DND-41 (cell line): ENCODE results near the gene MARCHF9.

ENCODE experiments used
- ATAC-seq: fragments of 200-7000 bp; cut with Tn5 transposase; 3 replicates; pipeline ENCODE4 v1.9.1; 2021; ENCODE audit warnings: low read depth; ENCODE audit not compliant: insufficient read depth
- DNase-seq: peaks from one replicate; pipeline ENCODE4 v3.0.0-alpha.2; 2020
- H2AFZ ChIP-seq: 2 replicates; pipeline ENCODE4 v1.6.0; 2012; ENCODE audit warnings: low read depth, low read length
- H3K27ac ChIP-seq: 2 replicates; pipeline ENCODE4 v1.5.1; 2012; ENCODE audit warnings: low read length, inconsistent platforms
- H3K27me3 ChIP-seq: fragments of 200-600 bp; sonication (generic); 2 replicates; pipeline ENCODE4 v1.6.0; 2012; ENCODE audit warnings: low read length, mild to moderate bottlenecking, inconsistent platforms; ENCODE audit not compliant: insufficient read depth, poor library complexity
- H3K36me3 ChIP-seq: 2 replicates; pipeline ENCODE4 v1.5.1; 2012; ENCODE audit warnings: low read length, inconsistent platforms; ENCODE audit not compliant: insufficient read depth
- H3K4me1 ChIP-seq: 2 replicates; pipeline ENCODE4 v1.5.1; 2012; ENCODE audit warnings: mild to moderate bottlenecking, low read length; ENCODE audit not compliant: insufficient read depth
- H3K4me2 ChIP-seq: 2 replicates; pipeline ENCODE4 v1.6.0; 2012; ENCODE audit warnings: mild to moderate bottlenecking, moderate library complexity, low read length, inconsistent platforms; ENCODE audit not compliant: insufficient read depth
- H3K4me3 ChIP-seq, 2 experiments: fragments of 200-600 bp in 1 of 2; shearing (Covaris generic) in 1 of 2; 2 replicates each; pipeline ENCODE4 v1.5.1; 2012 to 2016; ENCODE audit warnings: inconsistent platforms in 2 of 2, low read length in 2 of 2, mild to moderate bottlenecking in 2 of 2, low read depth in 1 of 2, moderate library complexity in 1 of 2
- H3K79me2 ChIP-seq: 2 replicates; pipeline ENCODE4 v1.6.0; 2012; ENCODE audit warnings: low read length, inconsistent platforms; ENCODE audit not compliant: insufficient read depth
- H3K9ac ChIP-seq: 2 replicates; pipeline ENCODE4 v1.6.0; 2012; ENCODE audit warnings: low read depth, mild to moderate bottlenecking, inconsistent platforms, low read length, moderate library complexity
- H3K9me3 ChIP-seq: 2 replicates; pipeline ENCODE4 v1.5.1; 2012; ENCODE audit warnings: low read length, moderate library complexity, mild to moderate bottlenecking, inconsistent platforms; ENCODE audit not compliant: insufficient read depth, severe bottlenecking
- H4K20me1 ChIP-seq: 2 replicates; pipeline ENCODE4 v1.6.0; 2012; ENCODE audit warnings: low read length; ENCODE audit not compliant: insufficient read depth
- EZH2 ChIP-seq: IDR thresholded peaks from 3 replicates; pipeline ENCODE4 v1.6.1; 2012; ENCODE audit warnings: borderline replicate concordance, low read depth, mild to moderate bottlenecking, moderate library complexity, low read length, inconsistent platforms; ENCODE audit not compliant: severe bottlenecking
- TF ChIP-seq, protein P1 (sequence below): IDR thresholded peaks from 2 replicates; pipeline ENCODE4 v1.5.1; 2012; ENCODE audit warnings: borderline replicate concordance, low read length, moderate library complexity, mild to moderate bottlenecking; ENCODE audit not compliant: poor library complexity, severe bottlenecking; ENCODE audit errors: extremely low read depth

Gene MARCHF9

DNA sequence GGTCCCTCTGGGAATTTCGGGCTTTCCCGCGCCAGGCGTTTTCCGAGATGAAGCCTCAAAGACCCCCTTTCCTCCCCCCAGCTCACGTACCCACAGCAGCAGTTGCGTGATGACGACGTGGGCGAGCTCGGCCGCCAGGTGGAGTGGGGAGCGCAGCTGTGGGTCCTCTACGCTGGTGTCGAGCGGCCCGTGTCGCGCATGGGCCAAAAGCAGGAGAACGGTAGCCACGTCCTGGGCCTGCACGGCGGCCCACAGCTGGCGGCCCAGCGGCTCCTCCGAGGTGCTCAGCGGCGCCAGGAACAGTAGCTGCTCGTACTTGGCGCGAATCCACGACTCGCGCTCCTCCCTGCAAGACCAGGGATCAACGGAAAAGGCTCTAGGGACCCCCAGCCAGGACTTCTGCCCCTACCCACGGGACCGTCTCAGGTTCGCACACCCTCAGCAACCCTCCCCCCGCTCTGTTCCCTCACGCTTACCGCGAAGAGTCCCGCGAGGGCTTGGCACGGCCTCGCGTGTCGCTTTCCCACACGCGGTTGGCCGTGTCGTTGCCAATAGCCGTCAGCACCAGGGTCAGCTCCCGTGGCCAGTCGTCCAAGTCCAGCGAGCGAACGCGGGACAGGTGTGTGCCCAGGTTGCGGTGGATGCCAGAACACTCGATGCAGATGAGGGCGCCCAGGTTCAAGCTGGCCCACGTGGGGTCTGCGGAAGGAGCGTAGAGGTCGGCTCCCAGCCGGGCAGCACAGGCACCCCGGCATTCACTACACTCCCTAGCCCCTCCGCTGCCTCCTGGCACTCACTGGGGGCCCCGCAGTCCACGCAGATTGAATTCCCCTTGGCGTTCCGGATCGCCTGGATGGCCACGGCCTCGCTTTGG is 27.8 kb upstream of the MARCHF9 start:
- Histone ChIP-seq H3K9ac (no peak overlapping the region), H3K27me3 (no peaks in the 10 kb centered on the region), H3K4me2 (no peak overlapping the region), H3K9me3 (no peaks in the 10 kb centered on the region), H4K20me1 (no peaks in the 10 kb centered on the region; the same call in none of the 2 replicates), H3K36me3 (peaks cover 50% of the 10 kb centered on the region), H3K4me3 (no peak overlapping the region), H3K79me2 (no peaks in the 10 kb centered on the region), H2AFZ (no peak overlapping the region), H3K27ac (no peak overlapping the region), H3K4me1 (no peaks in the 10 kb centered on the region)
- DNase-seq: no peak
- TF ChIP-seq, protein P1, sequence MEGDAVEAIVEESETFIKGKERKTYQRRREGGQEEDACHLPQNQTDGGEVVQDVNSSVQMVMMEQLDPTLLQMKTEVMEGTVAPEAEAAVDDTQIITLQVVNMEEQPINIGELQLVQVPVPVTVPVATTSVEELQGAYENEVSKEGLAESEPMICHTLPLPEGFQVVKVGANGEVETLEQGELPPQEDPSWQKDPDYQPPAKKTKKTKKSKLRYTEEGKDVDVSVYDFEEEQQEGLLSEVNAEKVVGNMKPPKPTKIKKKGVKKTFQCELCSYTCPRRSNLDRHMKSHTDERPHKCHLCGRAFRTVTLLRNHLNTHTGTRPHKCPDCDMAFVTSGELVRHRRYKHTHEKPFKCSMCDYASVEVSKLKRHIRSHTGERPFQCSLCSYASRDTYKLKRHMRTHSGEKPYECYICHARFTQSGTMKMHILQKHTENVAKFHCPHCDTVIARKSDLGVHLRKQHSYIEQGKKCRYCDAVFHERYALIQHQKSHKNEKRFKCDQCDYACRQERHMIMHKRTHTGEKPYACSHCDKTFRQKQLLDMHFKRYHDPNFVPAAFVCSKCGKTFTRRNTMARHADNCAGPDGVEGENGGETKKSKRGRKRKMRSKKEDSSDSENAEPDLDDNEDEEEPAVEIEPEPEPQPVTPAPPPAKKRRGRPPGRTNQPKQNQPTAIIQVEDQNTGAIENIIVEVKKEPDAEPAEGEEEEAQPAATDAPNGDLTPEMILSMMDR: no peak
- no peak for TF ChIP-seq EZH2
- no peak for ATAC-seq

DNA sequence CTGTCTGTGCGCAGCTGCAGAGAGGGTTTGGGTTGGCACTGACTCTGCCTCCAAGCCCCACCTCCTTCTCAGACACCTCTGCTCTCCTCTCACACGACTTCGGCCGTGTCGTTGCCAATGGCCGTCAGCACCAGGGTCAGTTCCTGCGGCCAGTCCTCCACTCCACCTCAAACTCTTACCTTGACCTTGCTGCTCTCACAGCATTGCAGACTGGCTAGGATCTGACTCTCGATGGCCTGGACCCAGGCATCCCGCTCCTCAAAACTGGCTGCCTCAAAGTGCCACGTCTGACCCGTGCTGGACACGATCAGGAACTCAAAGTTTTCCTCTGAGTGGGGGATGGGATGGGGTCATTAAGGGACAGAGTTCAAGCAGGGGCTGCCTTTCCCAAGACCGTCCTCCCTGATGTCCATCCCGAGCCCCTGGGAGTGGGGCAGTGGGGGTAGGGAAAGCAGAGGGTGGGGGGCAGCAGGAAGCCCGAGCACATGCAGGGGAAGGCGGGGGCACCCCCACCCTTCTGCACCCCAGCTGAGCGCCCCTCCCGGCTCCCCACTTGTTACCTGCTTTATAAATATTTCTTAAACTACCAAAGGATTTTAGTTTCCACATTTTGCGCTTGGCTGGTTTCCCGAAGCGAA is 27.0 kb upstream of the MARCHF9 start:
- H4K20me1 ChIP-seq: no peaks in the 10 kb centered on the region; the same call in none of the 2 replicates
- H3K4me1 ChIP-seq: no peaks in the 10 kb centered on the region
- no peak overlapping the region for H3K27ac ChIP-seq
- H3K36me3 ChIP-seq: peaks cover 57% of the 10 kb centered on the region
- H3K9me3 ChIP-seq: no peaks in the 10 kb centered on the region
- H3K27me3 ChIP-seq: no peaks in the 10 kb centered on the region
- no peak overlapping the region for H2AFZ ChIP-seq
- no peak overlapping the region for H3K4me3 ChIP-seq
- ATAC-seq: no peak
- no peak for TF ChIP-seq EZH2
- H3K79me2 ChIP-seq: no peaks in the 10 kb centered on the region
- no peak overlapping the region for H3K4me2 ChIP-seq
- DNase-seq: no peak
- no peak overlapping the region for H3K9ac ChIP-seq

DNA sequence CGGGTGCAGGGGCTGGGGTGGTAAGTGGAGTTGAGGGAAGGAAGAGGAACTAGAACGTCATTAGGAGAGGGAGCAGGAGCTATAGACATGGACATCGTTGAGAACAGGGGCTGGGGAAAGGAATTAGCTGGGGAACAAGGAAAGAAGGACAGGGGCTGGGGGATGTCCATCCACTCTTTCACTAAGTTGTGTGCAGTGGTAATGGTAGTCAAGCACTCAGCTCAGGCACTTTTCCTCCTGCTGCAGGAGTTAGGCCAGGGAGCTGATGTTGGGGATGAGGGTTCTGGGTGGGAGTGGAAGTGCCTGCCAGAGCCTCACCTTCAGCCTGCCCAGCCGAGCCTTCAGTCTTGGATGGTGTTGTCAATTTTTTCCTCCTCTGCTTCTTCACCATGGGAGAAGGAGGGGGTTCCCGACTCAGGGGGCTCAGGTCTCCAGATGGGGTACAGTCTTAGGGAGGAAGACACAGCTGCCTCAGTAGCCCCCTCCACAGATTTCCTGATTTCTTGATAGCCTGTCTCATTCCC is 25.5 kb upstream of the MARCHF9 start:
- DNase-seq (no peak), ATAC-seq (no peak)
- TF ChIP-seq, protein P1: no peak
- no peak for TF ChIP-seq EZH2
- no peaks in the 10 kb centered on the region for H3K27me3 ChIP-seq
- H3K9me3 ChIP-seq: no peaks in the 10 kb centered on the region
- H3K9ac ChIP-seq: no peak overlapping the region
- H3K4me2 ChIP-seq: no peak overlapping the region
- H3K36me3 ChIP-seq: peaks cover 72% of the 10 kb centered on the region
- H3K4me3 ChIP-seq: no peak overlapping the region
- no peaks in the 10 kb centered on the region; the same call in 1 of the 2 replicates for H4K20me1 ChIP-seq
- no peak overlapping the region for H3K27ac ChIP-seq
- H3K4me1 ChIP-seq: no peaks in the 10 kb centered on the region
- H3K79me2 ChIP-seq: no peaks in the 10 kb centered on the region
- H2AFZ ChIP-seq: no peak overlapping the region
